Kasumi-1 (cell line): ENCODE data around the gene TNFRSF25.

Experiments used
- DNase-seq, 2 experiments: peaks; one replicate each; lab custom pipeline; 2025; lab: John Stamatoyannopoulos, UW

The TNFRSF25 gene

GRCh38 chr1:6487804-6488484 is 22.0 kb upstream of the TNFRSF25 start:
- DNase-seq = no peak

GRCh38 chr1:6486433-6487011 is 20.5 kb upstream of the TNFRSF25 start:
- peak; percentile 81 to 82 for DNase-seq

GRCh38 chr1:6485168-6486101 is 19.5 kb upstream of the TNFRSF25 start:
- no peak for DNase-seq

- DNase-seq = no peak
Observed at GRCh38 chr1:6484826-6485167, 18.8 kb upstream of the TNFRSF25 start.

- no peak for DNase-seq
Observed at GRCh38 chr1:6483761-6484117, 17.8 kb upstream of the TNFRSF25 start.

GRCh38 chr1:6483017-6483760 is 17.2 kb upstream of the TNFRSF25 start:
- no peak for DNase-seq

- no peak for DNase-seq
Observed at GRCh38 chr1:6481820-6482219, 15.8 kb upstream of the TNFRSF25 start.

GRCh38 chr1:6477039-6477820 is 11.3 kb upstream of the TNFRSF25 start:
- DNase-seq = no peak

GRCh38 chr1:6476483-6476882 is 10.5 kb upstream of the TNFRSF25 start:
- no peak for DNase-seq

GRCh38 chr1:6475381-6476133 is 9.6 kb upstream of the TNFRSF25 start:
- DNase-seq = peak; percentile 29 to 37

- no peak for DNase-seq
Observed at GRCh38 chr1:6474815-6475282, 8.9 kb upstream of the TNFRSF25 start.

- no peak for DNase-seq
Observed at GRCh38 chr1:6473974-6474814, 8.2 kb upstream of the TNFRSF25 start.

GRCh38 chr1:6473156-6473555 is 7.2 kb upstream of the TNFRSF25 start:
- DNase-seq = no peak

- DNase-seq = no peak
Observed at GRCh38 chr1:6472391-6472790, 6.4 kb upstream of the TNFRSF25 start.

- DNase-seq = no peak
Observed at GRCh38 chr1:6471970-6472368, 6.0 kb upstream of the TNFRSF25 start.

- DNase-seq = no peak
Observed at GRCh38 chr1:6471086-6471969, 5.4 kb upstream of the TNFRSF25 start.

- no peak for DNase-seq
Observed at GRCh38 chr1:6470132-6471085, 4.4 kb upstream of the TNFRSF25 start.
